ENCODE data around the gene POLR3H.

GRCh38 chr22:41525450-41526225 is 18.6 kb downstream of the POLR3H start:
- no peak for TF ChIP-seq CTCF (optimal IDR thresholded peaks at IDR 0.05 in 1 of 3, IDR thresholded peaks at IDR 0.05 in 1 of 3, conservative IDR thresholded peaks at IDR 0.05 in 1 of 3; ENCODE audit: extremely low read depth in 1 of 3, insufficient read depth in 2 of 3, low read length in 3 of 3)
- TF ChIP-seq EZH2 (IDR thresholded peaks at IDR 0.05; ENCODE audit: low read length): no peak
